GM18519 (cell line): ENCODE data around the gene PRDX5.
"Not testable (repeated sequence)": the region's sequence is repeated elsewhere in the genome, so short reads cannot be mapped to it uniquely, and the experiment has no call there.

Source experiments
- ATAC-seq: cut with Tn5 transposase; IDR thresholded peaks from one replicate; pipeline ENCODE4 v1.9.1; 2021; ENCODE audit warnings: mild to moderate bottlenecking, moderate library complexity; ENCODE audit not compliant: unreplicated experiment, low FRiP score

Gene PRDX5

DNA sequence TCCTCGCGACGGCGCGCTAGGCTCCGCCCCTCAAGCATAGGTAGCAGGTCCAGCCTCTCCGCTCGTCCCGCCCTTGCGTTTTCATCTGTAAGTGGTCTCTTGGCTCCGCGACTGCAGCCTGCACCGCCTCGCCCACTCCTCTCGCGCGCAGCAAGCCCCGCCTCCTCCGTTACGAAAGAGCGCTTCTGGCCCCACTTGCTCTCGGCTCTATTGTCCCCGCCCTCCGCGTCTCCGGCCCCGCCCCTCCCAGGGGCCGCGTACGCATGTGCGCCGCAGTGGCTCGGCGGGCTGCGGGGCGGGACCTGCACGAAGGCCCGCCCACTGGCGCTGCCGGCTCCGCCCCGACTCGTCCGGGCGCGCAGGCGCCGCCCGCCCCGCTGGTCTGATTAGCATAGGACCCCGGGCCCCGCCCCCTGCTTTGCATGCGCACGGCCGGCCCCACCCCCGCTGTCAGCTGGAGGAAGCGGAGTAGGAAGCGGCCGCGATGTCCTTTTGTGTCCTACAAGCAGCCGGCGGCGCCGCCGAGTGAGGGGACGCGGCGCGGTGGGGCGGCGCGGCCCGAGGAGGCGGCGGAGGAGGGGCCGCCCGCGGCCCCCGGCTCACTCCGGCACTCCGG, 12.7 kb upstream of the PRDX5 start, which contains the start of gene ESRRA:
TSS of gene ESRRA (plus strand) at position 450 of the 616 bp plus-strand sequence. CDS start 1,656 bp downstream, outside the sequence.
- peak; percentile 53 for ATAC-seq

GRCh38 chr11:64305691-64306562, 12.0 kb upstream of the PRDX5 start:
- ATAC-seq: no peak

- ATAC-seq: no peak
These were observed 11.4 kb upstream of the PRDX5 start for GRCh38 chr11:64306563-64306875.

DNA sequence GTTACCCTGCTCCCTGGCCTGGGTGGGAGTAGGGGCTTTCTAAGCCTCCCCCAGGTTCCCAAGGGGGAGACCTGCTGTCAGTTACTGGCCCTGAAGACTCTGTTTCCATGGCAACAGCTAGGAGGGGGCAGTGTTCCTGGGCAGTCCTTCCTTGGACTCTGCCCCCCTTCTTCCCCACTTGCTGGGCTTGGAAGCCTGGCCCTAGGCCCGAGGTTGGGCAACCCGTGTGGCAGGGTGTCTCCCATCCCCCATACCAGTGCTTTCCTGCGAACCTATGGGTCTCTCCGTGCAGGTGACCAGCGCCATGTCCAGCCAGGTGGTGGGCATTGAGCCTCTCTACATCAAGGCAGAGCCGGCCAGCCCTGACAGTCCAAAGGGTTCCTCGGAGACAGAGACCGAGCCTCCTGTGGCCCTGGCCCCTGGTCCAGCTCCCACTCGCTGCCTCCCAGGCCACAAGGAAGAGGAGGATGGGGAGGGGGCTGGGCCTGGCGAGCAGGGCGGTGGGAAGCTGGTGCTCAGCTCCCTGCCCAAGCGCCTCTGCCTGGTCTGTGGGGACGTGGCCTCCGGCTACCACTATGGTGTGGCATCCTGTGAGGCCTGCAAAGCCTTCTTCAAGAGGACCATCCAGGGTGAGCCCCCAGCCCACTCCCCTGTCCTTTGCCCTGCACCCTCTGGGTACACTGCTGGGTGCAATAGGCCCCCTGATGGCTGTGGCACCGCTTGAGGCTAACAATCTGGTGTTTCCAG, 10.9 kb upstream of the PRDX5 start:
- ATAC-seq: no peak

DNA sequence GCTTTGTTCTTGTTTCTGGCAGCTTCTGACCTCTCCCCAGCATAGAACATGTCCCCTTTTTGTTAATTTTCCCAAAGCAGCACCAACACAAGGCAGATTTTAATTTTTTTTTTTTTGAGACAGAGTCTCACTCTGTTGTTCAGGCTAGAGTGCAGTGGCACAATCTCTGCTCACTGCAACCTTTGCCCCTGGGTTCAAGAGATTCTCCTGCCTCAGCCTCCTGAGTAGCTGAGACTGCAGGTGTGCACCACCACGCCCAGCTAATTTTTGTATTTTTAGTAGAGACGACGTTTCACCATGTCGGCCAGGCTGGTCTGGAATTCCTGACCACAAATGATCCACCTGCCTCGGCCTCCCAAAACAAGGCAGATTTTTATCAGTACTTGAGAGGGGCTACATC, 10.1 kb upstream of the PRDX5 start:
- not testable (repeated sequence) for ATAC-seq

DNA sequence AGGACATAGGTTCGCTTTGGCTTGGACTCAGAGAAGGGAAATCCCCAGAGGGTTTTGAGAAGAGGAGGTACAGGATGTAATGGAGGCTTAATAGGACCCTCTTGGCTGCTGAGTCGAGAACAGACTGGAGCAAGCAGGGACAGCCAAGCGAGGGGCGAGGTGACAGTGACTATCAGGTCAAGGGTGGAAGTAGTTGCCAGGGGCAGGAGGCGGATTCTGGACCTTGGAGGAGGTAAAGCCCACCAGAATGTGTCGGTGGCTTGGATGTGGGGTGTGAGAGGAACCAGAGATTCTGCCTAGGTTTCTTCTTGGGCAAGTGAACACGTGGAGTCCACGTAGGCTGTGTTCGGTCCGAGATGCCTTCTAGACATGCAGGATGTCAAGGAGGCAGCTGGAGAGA, 5.0 kb upstream of the PRDX5 start:
- no peak for ATAC-seq

DNA sequence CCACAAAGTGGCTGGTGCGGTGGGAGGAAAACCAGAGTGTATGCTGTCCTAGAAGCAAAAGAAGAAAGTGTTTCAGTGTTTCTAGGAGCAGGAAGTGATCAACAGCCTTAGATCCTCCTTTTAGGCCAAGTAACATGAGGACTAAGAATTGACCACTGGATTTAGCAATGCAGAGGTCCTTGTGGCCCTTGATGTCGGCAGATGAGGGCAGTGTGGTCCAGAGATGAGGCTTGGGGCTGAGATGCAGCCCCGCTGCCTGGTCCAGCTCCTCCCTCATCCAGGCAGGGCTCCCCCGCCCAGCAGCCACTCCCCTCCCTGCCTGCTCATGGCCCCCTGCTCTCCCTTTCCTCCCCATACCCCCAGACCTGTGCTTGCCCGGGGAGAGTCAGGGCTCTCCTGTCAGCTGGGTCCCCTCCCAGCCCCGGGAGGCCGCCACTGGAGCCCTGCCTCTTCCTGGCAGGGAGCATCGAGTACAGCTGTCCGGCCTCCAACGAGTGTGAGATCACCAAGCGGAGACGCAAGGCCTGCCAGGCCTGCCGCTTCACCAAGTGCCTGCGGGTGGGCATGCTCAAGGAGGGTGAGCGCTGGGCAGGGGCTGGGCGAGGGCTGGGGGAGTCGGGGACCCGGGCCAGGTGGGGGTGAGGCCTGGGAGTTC, 4.3 kb upstream of the PRDX5 start:
- no peak for ATAC-seq

GRCh38 chr11:64314146-64314804, 3.6 kb upstream of the PRDX5 start:
- ATAC-seq: no peak

DNA sequence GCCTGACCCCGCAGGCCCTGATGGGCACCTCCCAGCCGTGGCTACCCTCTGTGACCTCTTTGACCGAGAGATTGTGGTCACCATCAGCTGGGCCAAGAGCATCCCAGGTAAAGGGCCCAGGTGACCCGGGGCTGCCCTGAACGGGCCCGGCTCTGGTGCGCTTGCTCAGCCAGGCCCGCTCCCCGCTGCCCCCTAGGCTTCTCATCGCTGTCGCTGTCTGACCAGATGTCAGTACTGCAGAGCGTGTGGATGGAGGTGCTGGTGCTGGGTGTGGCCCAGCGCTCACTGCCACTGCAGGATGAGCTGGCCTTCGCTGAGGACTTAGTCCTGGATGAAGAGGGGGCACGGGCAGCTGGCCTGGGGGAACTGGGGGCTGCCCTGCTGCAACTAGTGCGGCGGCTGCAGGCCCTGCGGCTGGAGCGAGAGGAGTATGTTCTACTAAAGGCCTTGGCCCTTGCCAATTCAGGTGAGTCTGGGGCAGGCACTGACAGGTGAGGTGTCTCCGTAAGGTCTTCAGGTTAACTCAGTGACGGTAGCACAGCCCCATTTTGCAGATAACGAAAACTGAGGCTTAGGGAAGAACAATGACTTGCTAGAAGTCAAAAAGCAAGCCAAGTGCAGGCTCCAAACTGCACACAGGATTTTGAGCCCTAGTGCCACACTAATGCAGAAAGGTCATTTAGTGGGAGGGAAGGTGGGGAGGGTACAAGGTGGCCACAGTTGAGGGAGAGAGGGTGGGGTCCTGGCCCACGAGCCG, 2.9 kb upstream of the PRDX5 start:
- ATAC-seq: no peak

GRCh38 chr11:64315667-64316526, 2.0 kb upstream of the PRDX5 start:
- ATAC-seq: not testable (repeated sequence)

DNA sequence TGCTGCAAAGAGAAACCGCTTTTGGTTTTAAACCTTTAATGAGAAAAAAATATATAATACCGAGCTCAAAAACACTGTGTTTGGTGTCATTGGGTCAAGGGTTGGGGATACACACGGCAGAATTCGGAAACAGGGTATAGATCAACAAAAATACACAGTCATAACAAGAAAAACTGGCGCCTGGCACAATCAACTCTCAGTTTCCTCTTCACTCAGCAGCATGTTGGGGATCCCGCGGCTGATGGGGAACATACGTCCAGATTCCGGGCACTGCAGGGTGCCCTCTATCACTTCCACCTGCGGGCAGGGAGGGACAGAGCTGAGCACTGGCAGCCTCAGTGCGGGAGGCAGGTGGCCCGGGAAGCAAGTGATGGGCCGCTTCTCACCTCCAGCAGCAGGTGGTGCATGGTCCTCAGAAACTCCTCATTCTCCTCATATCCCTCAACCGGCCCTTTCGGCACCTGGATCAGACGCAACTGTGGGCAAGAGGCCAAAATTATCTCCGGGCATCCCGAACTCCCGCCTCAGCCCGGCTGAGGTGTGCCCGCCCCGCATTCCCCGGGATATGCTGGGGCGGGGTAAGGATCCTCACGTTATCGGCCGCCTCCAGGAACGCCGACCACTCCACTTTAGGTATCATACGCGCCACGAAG, 1.1 kb upstream of the PRDX5 start:
- ATAC-seq: no peak

DNA sequence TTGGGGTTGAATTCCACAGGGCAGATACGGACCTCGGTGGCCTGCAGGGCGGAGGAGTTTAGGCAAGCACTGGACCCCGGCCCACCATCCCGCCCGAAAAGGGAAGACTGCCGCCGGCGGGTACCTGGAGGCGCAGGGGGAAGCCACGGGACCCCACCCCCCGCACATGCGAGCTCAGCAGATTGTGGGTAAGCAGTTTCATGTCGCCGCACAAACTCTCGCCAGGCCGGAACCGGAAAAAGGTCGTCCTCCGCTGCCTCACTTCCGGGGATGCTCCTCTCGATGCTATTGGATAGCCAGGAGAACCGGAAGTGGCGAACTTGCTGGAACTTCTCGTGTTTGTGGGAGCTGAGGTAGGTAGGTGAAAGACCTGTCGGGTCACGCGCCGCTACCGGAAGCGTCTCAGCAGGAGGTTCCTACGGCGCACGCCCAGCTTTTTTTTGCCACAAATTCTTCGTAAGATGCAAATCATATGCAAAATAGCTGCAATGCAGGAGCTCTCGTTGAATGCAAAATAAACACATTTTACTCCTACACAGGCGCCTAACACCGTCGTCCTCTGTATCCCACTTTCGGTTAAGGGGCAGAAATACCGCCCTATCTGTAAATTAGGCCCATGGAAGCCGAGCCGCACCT, 478 bp upstream of the PRDX5 start, which contains the start of gene TRMT112:
TSS of gene TRMT112 (minus strand) at position 235 of the 636 bp plus-strand sequence. CDS start at position 202, 33 bp downstream.
- peak; percentile 37 for ATAC-seq

DNA sequence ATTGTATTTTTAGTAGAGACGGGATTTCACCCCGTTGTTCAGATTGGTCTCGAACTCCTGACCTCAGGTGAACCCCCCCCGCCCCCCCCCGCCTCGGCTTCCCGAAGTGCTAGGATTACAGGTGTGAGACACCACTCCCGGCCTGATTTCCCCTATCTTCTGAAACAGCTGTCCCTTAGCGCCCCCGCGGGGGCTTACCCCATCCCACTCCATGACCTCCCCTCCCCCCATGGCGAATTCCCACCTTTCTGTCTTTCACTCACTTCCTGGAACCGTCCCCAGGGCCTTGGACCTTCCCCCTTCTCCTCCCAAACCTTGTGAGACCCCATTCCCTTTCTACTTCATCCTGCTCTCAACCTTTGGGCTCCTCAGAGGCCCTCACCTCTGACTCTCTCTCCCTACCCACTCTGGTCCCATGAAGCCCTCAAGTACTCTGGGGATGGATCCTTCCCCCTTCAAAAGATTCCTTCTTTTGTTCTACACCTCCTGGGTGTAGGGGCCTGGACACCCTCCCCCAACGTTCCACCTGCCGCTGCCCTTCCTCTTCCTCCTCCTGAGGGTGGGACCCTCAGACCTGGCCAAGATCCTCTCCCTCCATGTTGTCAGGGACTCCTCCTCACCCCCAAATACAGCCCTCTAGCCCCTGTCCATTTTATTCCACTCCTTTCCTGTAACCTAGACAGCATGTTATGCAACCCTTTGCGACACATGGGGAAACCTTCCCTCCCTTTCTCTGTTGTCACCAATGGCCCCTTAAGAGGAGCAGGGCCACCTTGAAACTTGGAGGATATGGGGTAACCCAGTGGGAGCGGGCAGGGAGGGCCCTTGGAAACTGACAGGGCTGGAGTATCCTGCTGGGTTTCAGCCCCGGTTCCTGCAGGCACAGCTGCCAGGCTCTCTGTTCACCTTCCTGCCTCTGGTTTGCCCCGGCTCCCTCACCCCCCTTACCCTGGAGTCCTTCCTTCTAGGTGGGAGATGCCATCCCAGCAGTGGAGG, 1.1 kb downstream of the PRDX5 start:
- no peak for ATAC-seq

GRCh38 chr11:64320556-64320955, 2.6 kb downstream of the PRDX5 start:
- no peak for ATAC-seq

GRCh38 chr11:64321026-64321425, 3.1 kb downstream of the PRDX5 start:
- ATAC-seq: no peak

- ATAC-seq: no peak
These were observed 3.6 kb downstream of the PRDX5 start for GRCh38 chr11:64321533-64321932.
